Brain microvascular endothelial cell (primary cell): ENCODE measurements around the gene MYO5A.

ENCODE experiments used
- DNase-seq: peaks from one replicate; pipeline ENCODE4 v3.0.0-alpha.2; 2020
- H3K27ac ChIP-seq: fragments of 250-450 bp; sonication (Bioruptor Pico); 2 replicates; pipeline ENCODE4 v1.5.1; 2020; ENCODE audit warnings: mild to moderate bottlenecking, moderate library complexity
- H3K27me3 ChIP-seq: fragments of 250-450 bp; sonication (Bioruptor Pico); replicated peaks from 2 replicates; pipeline ENCODE4 v1.5.1; 2020; ENCODE audit warnings: mild to moderate bottlenecking
- H3K36me3 ChIP-seq: fragments of 250-450 bp; sonication (Bioruptor Pico); replicated peaks from 2 replicates; pipeline ENCODE4 v1.5.1; 2020; ENCODE audit warnings: mild to moderate bottlenecking
- H3K4me3 ChIP-seq: 2 replicates; pipeline ENCODE4 v1.5.1; 2011; ENCODE audit warnings: low read depth, mild to moderate bottlenecking, control low read depth, low read length, moderate library complexity
- in situ Hi-C: cut with HindIII; loops from 2 replicates; pipeline ENCODE4 v1.10.0; 2017; ENCODE audit warnings: low sequenced_read_pairs, low pct_ligation_motif_present
- TF ChIP-seq, protein P1 (sequence below): IDR thresholded peaks from 2 replicates; pipeline ENCODE4 v1.5.1; 2011; ENCODE audit warnings: low read depth, mild to moderate bottlenecking, moderate library complexity, low read length, control low read depth, inconsistent platforms; ENCODE audit errors: missing control alignments

MYO5A gene

DNA sequence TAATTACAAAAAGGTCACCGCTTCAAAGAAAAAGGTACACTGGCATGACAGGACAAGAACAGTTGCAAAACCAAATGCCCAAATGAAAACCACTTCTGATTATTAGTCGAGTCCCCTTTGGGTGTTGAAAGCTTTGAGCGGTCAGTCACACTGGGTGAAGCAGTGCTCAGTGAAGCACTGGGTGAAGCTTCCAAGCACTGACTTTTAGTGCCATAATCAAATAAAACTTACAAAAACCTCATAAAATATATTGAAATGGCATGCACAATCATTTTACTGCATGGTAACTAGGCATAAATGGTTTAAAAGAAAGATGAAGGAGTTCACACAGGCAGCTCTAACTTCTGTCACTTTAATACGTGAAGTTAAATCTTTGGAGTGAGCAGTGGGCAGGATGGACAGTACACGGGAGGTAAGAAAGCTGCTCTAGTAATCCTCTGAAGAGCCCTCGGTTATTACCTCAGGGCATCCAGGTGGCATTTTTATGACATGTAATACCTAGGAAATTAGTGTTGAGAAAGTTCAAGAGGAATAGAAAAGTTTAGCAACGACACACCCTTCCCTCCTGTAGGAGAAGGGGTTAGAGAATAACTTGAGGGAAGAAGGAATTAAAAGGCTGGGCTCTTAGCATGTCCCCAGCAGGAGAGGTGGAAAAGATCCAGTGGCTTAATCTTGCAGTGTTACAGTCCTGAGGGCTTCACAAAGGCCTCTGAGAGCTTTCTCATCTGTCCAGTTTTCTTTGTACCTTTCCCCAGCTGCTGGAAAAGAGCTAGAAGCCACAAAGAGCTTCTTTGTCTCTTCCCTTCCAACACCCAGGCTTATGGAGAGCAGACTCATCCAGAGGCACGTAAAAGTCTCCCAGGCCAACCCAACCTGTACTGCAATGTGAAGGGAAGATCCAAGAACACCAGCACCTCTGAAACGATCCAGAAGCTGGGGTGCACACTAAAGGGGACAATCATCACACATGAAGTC, 168.2 kb downstream of the MYO5A start:
- DNase-seq: no peak
- no peaks in the 10 kb centered on the region for H3K36me3 ChIP-seq
- H3K27ac ChIP-seq: no peak overlapping the region
- H3K4me3 ChIP-seq: no peak overlapping the region
- in situ Hi-C loops: no loop called here
- TF ChIP-seq, protein P1, sequence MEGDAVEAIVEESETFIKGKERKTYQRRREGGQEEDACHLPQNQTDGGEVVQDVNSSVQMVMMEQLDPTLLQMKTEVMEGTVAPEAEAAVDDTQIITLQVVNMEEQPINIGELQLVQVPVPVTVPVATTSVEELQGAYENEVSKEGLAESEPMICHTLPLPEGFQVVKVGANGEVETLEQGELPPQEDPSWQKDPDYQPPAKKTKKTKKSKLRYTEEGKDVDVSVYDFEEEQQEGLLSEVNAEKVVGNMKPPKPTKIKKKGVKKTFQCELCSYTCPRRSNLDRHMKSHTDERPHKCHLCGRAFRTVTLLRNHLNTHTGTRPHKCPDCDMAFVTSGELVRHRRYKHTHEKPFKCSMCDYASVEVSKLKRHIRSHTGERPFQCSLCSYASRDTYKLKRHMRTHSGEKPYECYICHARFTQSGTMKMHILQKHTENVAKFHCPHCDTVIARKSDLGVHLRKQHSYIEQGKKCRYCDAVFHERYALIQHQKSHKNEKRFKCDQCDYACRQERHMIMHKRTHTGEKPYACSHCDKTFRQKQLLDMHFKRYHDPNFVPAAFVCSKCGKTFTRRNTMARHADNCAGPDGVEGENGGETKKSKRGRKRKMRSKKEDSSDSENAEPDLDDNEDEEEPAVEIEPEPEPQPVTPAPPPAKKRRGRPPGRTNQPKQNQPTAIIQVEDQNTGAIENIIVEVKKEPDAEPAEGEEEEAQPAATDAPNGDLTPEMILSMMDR: no peak
- no peaks in the 10 kb centered on the region for H3K27me3 ChIP-seq

DNA sequence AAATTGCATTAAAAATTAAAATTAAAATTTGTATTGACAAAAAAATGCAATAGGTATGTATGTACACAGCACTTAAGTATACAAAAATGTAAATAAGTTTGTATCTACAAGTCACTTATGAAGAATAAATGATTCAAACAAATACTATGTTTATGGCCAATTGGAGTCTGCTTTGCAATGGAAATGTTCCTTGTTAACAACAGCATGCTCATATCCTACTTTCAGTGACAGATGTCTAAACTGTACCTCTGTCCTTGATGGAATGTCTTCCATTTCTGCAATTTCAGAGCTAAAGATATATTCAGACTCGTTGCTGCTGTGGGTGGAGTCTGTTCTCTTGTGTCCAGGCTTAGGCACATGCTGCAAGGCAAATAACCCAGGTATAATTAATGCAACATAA, 169.0 kb downstream of the MYO5A start:
- H3K27me3 ChIP-seq: no peaks in the 10 kb centered on the region
- no peak overlapping the region for H3K4me3 ChIP-seq
- DNase-seq: no peak
- TF ChIP-seq, protein P1: no peak
- no peaks in the 10 kb centered on the region for H3K36me3 ChIP-seq
- in situ Hi-C loops: no loop called here
- H3K27ac ChIP-seq: no peak overlapping the region

DNA sequence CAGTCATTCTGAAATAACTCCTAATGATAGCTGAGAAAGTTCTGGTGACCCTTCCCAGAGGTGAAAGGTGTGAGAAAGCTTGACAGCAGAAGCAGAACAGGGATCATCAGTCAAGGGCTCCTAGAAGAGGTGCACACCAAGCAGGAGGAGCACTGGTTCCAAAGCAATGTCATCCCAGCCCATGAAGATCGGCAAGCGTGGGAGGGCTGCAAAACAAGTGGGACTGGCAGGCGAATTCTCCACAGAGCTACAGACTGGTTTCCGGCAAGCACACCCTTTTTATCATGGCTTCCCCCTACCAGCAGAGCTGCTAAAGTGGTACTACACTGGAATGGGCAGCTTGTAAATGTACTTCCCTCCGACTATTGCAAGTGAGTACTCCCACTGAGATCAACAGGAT, 170.7 kb downstream of the MYO5A start:
- H3K36me3 ChIP-seq: no peaks in the 10 kb centered on the region
- in situ Hi-C loops: no loop called here
- TF ChIP-seq, protein P1: no peak

DNA sequence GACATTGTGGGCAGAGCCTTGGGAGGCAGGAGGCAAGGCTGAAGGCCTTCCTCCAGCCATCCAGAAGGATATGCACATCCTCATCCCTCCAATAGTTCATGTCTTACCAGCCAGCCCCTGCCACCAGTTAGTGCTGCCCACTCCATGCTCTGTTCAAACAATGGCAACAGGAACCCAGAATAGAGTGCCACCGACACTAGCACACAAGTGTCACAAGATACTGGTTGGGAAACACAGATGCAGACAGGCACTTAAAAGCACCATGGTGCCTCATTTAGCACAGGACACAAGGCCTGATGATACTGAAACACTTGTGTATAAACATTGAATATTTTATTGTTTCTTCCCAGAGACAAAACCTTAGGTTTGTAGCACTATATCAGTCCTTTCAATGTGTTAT, 176.6 kb downstream of the MYO5A start:
- DNase-seq: no peak
- in situ Hi-C loops: no loop called here
- TF ChIP-seq, protein P1: no peak
- Histone ChIP-seq H3K4me3 (no peak overlapping the region), H3K36me3 (peaks cover 6% of the 10 kb centered on the region), H3K27me3 (no peaks in the 10 kb centered on the region), H3K27ac (no peak overlapping the region)

More for the DNA sequence above, 170.7 kb downstream of the MYO5A start:
- Histone ChIP-seq H3K4me3 (no peak overlapping the region), H3K27me3 (no peaks in the 10 kb centered on the region), H3K27ac (no peak overlapping the region)
- no peak for DNase-seq

- H3K36me3 ChIP-seq: peaks cover 6% of the 10 kb centered on the region
- H3K27ac ChIP-seq: no peak overlapping the region
- no peaks in the 10 kb centered on the region for H3K27me3 ChIP-seq
- no peak overlapping the region for H3K4me3 ChIP-seq
- DNase-seq: no peak
- TF ChIP-seq, protein P1: no peak
- in situ Hi-C loops: no loop called here
Measured at GRCh38 chr15:52351206-52351908, 177.3 kb downstream of the MYO5A start.
